T-cell (primary cell): ENCODE measurements around the gene DNAJA4. TPM values are rescaled to one million over a fixed set of nuclear protein-coding genes. Genes with fewer than 3 reads are reported as not detected.

Experiments
- ATAC-seq, 4 experiments: fragments of 200-7000 bp in 3 of 4; fragments of 150-1000 bp in 1 of 4; cut with Tn5 transposase; replicated peaks in 1 of 4; 1 replicate in 3 of 4; 2 replicates in 1 of 4; pipeline ENCODE4 v1.10.0; 2021; ENCODE audit warnings: moderate library complexity in 3 of 4, mild to moderate bottlenecking in 2 of 4, moderate number of reproducible peaks in 1 of 4
- CTCF ChIA-PET, 2 donors: fragments of 300-600 bp; sonication (Branson Sonifier 250); formaldehyde crosslinking; loops; one replicate each; lab custom pipeline; 2022; ENCODE audit warnings: antibody characterized with exemption in 2 of 2; lab: Charles Lee
- POLR2A ChIA-PET, 2 donors: fragments of 300-600 bp; sonication (Branson Sonifier 250); formaldehyde crosslinking; loops; one replicate each; lab custom pipeline; 2022; ENCODE audit warnings: antibody characterized with exemption in 2 of 2; lab: Charles Lee
- DNase-seq, 35 experiments: peaks; one replicate each; pipeline versions ENCODE4 v3.0.0 to v3.0.0-alpha.2; 2013 to 2023
- H3K27ac ChIP-seq: one replicate; pipeline ENCODE4 v1.5.1; 2013; ENCODE audit warnings: low read length
- H3K27me3 ChIP-seq, 2 experiments: replicated peaks in 1 of 2; 1 replicate in 1 of 2; 2 replicates in 1 of 2; pipeline versions ENCODE4 v1.6.1 to v1.7.0; 2013; ENCODE audit warnings: low read length in 1 of 2, mixed read lengths in 1 of 2; ENCODE audit not compliant: control insufficient read depth in 2 of 2, insufficient read depth in 2 of 2; ENCODE audit errors: extremely low read depth in 1 of 2
- H3K36me3 ChIP-seq, 2 donors: 1 replicate in 1 of 2; 2 replicates in 1 of 2; pipeline versions ENCODE4 v1.6.1 to v1.7.0; 2013; ENCODE audit warnings: low read length in 1 of 2; ENCODE audit not compliant: control insufficient read depth in 2 of 2, insufficient read depth in 1 of 2; ENCODE audit errors: extremely low read depth in 1 of 2
- H3K4me1 ChIP-seq, 2 experiments: 1 replicate in 1 of 2; 2 replicates in 1 of 2; pipeline versions ENCODE4 v1.6.1 to v1.7.0; 2013; ENCODE audit warnings: low read length in 2 of 2, mixed read lengths in 1 of 2; ENCODE audit not compliant: insufficient read depth in 2 of 2, control insufficient read depth in 1 of 2; ENCODE audit errors: extremely low read depth in 1 of 2
- H3K4me3 ChIP-seq, 2 donors: 1 replicate in 1 of 2; 2 replicates in 1 of 2; pipeline versions ENCODE4 v1.5.1 to v1.7.0; 2013; ENCODE audit warnings: mild to moderate bottlenecking in 2 of 2, low read length in 1 of 2, moderate library complexity in 1 of 2; ENCODE audit not compliant: control insufficient read depth in 1 of 2; ENCODE audit errors: extremely low read depth in 1 of 2
- H3K9me3 ChIP-seq: 2 replicates; pipeline ENCODE4 v1.7.0; 2013
- H3K27ac Mint-ChIP-seq, 2 donors: one replicate each; pipeline ENCODE4 v1.8.0; 2020 to 2021; ENCODE audit warnings: mild to moderate bottlenecking in 2 of 2, mixed read lengths in 2 of 2
- H3K27me3 Mint-ChIP-seq, 2 donors: one replicate each; pipeline ENCODE4 v1.8.0; 2021 to 2022; ENCODE audit warnings: mixed read lengths in 2 of 2
- H3K36me3 Mint-ChIP-seq: one replicate; pipeline ENCODE4 v1.8.0; 2021; ENCODE audit warnings: mixed read lengths
- H3K4me1 Mint-ChIP-seq, 3 donors: one replicate each; pipeline ENCODE4 v1.8.0; 2020 to 2022; ENCODE audit warnings: mixed read lengths in 3 of 3, mild to moderate bottlenecking in 1 of 3
- H3K4me3 Mint-ChIP-seq, 3 donors: one replicate each; pipeline ENCODE4 v1.8.0; 2020 to 2022; ENCODE audit warnings: mild to moderate bottlenecking in 3 of 3, mixed read lengths in 3 of 3, moderate library complexity in 3 of 3
- H3K9me3 Mint-ChIP-seq, 3 donors: one replicate each; pipeline ENCODE4 v1.8.0; 2020 to 2022; ENCODE audit warnings: mixed read lengths in 3 of 3
- WGBS: methylation state at CpG from one replicate; pipeline ENCODE4 v1.1.5; 2013; ENCODE audit warnings: missing lambda C conversion rate; ENCODE audit not compliant: insufficient coverage; 5-methylcytosine and 5-hydroxymethylcytosine counted together
- total RNA-seq, 35 experiments: library from RNA in 6 of 35; stranded (reverse) in 6 of 35; fragments of 120-200 nt in 1 of 35; gene quantifications; one replicate each; pipeline versions ENCODE4 v1.2.1 to v1.2.4 and lab custom pipeline; 2013 to 2026

Gene DNAJA4
- total RNA-seq, 5 donors from 2014 or later (not counting 1 experiment from before 2014, with no cell fraction given) = 29.0 to 50.4 (median 32.6) TPM

DNA sequence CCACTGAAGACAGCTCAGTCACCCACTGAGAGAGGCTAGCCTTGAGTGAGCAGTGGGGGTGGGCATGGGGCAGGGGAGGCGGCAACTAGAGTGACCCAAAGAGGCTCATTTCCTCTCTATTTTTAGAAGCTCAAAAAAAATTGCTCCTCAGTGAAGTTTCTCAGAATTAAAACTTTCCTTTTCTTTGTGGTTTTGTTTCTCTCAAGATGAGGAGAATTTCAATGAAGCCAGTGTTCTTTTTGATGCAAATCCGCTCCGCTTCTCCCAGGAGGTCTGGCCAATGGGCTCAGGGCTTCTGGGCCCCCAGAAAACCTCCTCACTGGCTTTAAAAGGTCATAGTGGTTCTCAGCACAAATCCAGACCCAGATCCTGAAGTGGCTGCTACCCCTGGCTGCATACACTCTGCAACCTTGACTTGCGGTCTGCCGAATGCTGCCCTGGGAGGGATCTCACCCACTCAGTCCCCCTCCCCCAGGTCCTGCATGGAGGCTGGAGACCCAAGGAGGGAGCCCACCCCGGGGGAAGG, 29.8 kb upstream of the DNAJA4 start, which contains the start of gene ACSBG1:
ACSBG1 (minus strand) TSS at position 51 of the 526 bp plus-strand sequence. CDS start 64 bp downstream, outside the sequence.
- ATAC-seq = no peak
- CTCF ChIA-PET = no interaction called here
- H3K4me1 Mint-ChIP-seq = peaks cover 0 to 2% (median 0%) of the 10 kb centered on the region in 3 donors
- no peak within 1 kb of the TSS for H3K4me3 Mint-ChIP-seq
- POLR2A ChIA-PET = no interaction called here
- H3K27ac Mint-ChIP-seq = no peak within 1 kb of the TSS
- 44% methylated on average over 4 of the region's 6 CpGs for WGBS
- no peaks in the 10 kb centered on the region for H3K4me1 ChIP-seq
- H3K9me3 ChIP-seq = no peaks in the 10 kb centered on the region
- H3K9me3 Mint-ChIP-seq = no peaks in the 10 kb centered on the region
- no peak for DNase-seq
- H3K27me3 ChIP-seq = peaks cover 0 to 16% of the 10 kb centered on the region in 2 experiments
- no peak within 1 kb of the TSS for H3K4me3 ChIP-seq
- H3K27ac ChIP-seq = no peak within 1 kb of the TSS
- H3K27me3 Mint-ChIP-seq = peaks cover 4 to 16% of the 10 kb centered on the region in 2 donors
- no peaks in the 10 kb centered on the region for H3K36me3 ChIP-seq
- H3K36me3 Mint-ChIP-seq = no peaks in the 10 kb centered on the region

GRCh38 chr15:78236491-78236890, 27.9 kb upstream of the DNAJA4 start:
- Histone ChIP-seq H3K27me3 (peaks cover 0 to 17% of the 10 kb centered on the region in 2 experiments), H3K9me3 (no peaks in the 10 kb centered on the region), H3K27ac (no peak overlapping the region), H3K36me3 (no peaks in the 10 kb centered on the region), H3K4me3 (no peak overlapping the region), H3K4me1 (peaks cover 0 to 4% of the 10 kb centered on the region in 2 experiments)
- Mint-ChIP-seq H3K27ac (no peak overlapping the region), H3K36me3 (no peaks in the 10 kb centered on the region), H3K4me1 (peaks cover 0 to 4% (median 2%) of the 10 kb centered on the region in 3 donors), H3K27me3 (peaks cover 4 to 16% of the 10 kb centered on the region in 2 donors), H3K4me3 (no peak overlapping the region), H3K9me3 (no peaks in the 10 kb centered on the region)
- POLR2A ChIA-PET = no interaction called here
- no peak for ATAC-seq
- CTCF ChIA-PET = interaction anchor here in 1 of 2 donors (0.6 kb wide), 1 partner anchor 46 kb away, joined by 3 read pairs; no protein-coding TSS in a partner anchor
- no peak for DNase-seq
- WGBS = 79% methylated on average over 5 of the region's 6 CpGs

DNA sequence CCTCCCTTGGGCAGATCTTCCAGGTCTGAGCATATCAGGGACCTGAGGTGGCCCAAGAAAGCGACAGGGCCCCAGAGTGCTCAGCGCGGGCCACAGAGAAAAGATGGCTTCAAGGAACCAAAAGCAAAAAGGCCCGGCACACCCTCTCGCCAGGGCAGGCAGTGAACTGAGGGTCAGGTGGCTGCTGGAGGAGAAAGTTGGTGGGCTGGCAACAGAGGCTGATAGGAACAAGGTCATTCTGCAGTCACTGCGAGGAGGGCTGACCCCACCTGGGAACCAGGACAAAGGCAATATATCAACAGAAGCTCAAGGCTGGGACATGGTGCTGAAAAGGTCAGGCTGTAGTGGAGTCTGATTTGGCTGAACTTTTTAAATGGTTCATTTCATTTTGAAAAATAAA, 27.2 kb upstream of the DNAJA4 start:
- H3K4me3 ChIP-seq = no peak overlapping the region
- peaks cover 0 to 4% (median 2%) of the 10 kb centered on the region in 3 donors for H3K4me1 Mint-ChIP-seq
- H3K27me3 Mint-ChIP-seq = peaks cover 4 to 16% of the 10 kb centered on the region in 2 donors
- no peaks in the 10 kb centered on the region for H3K9me3 Mint-ChIP-seq
- CTCF ChIA-PET = no interaction called here
- H3K4me3 Mint-ChIP-seq = no peak overlapping the region
- no peaks in the 10 kb centered on the region for H3K9me3 ChIP-seq
- DNase-seq (no peak), ATAC-seq (no peak)
- no peaks in the 10 kb centered on the region for H3K36me3 Mint-ChIP-seq
- H3K27ac ChIP-seq = no peak overlapping the region
- H3K27me3 ChIP-seq = peaks cover 0 to 17% of the 10 kb centered on the region in 2 experiments
- H3K4me1 ChIP-seq = peaks cover 0 to 4% of the 10 kb centered on the region in 2 experiments
- no peaks in the 10 kb centered on the region for H3K36me3 ChIP-seq
- POLR2A ChIA-PET = no interaction called here
- WGBS = 71% methylated on average over 5 of the region's 6 CpGs
- H3K27ac Mint-ChIP-seq = no peak overlapping the region

GRCh38 chr15:78239811-78240210, 24.6 kb upstream of the DNAJA4 start:
- no peak overlapping the region for H3K27ac Mint-ChIP-seq
- H3K9me3 ChIP-seq = no peaks in the 10 kb centered on the region
- no peak overlapping the region for H3K27ac ChIP-seq
- H3K4me1 ChIP-seq = peaks cover 0 to 4% of the 10 kb centered on the region in 2 experiments
- no peak for DNase-seq
- ATAC-seq = no peak
- H3K4me1 Mint-ChIP-seq = peaks cover 0 to 2% (median 2%) of the 10 kb centered on the region in 3 donors
- H3K4me3 Mint-ChIP-seq = no peak overlapping the region
- WGBS = 94% methylated on average over 2 of the region's 5 CpGs
- H3K27me3 Mint-ChIP-seq = peaks cover 3 to 4% of the 10 kb centered on the region in 2 donors
- H3K36me3 Mint-ChIP-seq = no peaks in the 10 kb centered on the region
- no peaks in the 10 kb centered on the region for H3K9me3 Mint-ChIP-seq
- peaks cover 0 to 9% of the 10 kb centered on the region in 2 experiments for H3K27me3 ChIP-seq
- CTCF ChIA-PET = interaction anchor here (0.6 to 3.7 kb wide), 12 partner anchors 16 to 334 kb away, joined by 3 to 39 read pairs (median 4); no protein-coding TSS in a partner anchor
- POLR2A ChIA-PET = no interaction called here
- no peak overlapping the region for H3K4me3 ChIP-seq
- no peaks in the 10 kb centered on the region for H3K36me3 ChIP-seq

GRCh38 chr15:78241017-78241416, 23.3 kb upstream of the DNAJA4 start:
- ChIA-PET POLR2A (interaction anchor here in 1 of 2 donors (0.7 kb wide), 1 partner anchor 13 kb away, joined by 12 read pairs; no protein-coding TSS in a partner anchor), CTCF (interaction anchor here (0.6 to 3.7 kb wide), 9 partner anchors 17 to 301 kb away, joined by 3 to 39 read pairs (median 3); no protein-coding TSS in a partner anchor)
- no peaks in the 10 kb centered on the region for H3K36me3 ChIP-seq
- peaks cover 2 to 3% of the 10 kb centered on the region in 2 donors for H3K27me3 Mint-ChIP-seq
- DNase-seq (peak; percentile 46 to 86 (median 75)), ATAC-seq (peak; percentile 88 to 97 (median 94))
- no peaks in the 10 kb centered on the region for H3K36me3 Mint-ChIP-seq
- no peak overlapping the region for H3K4me3 Mint-ChIP-seq
- H3K9me3 Mint-ChIP-seq = no peaks in the 10 kb centered on the region
- peak overlapping the region in 1 of 2 donors; percentile 22 for H3K27ac Mint-ChIP-seq
- H3K4me3 ChIP-seq = no peak overlapping the region
- no peak overlapping the region for H3K27ac ChIP-seq
- H3K4me1 ChIP-seq = peaks cover 0 to 4% of the 10 kb centered on the region in 2 experiments
- peaks cover 0 to 2% (median 2%) of the 10 kb centered on the region in 3 donors for H3K4me1 Mint-ChIP-seq
- no peaks in the 10 kb centered on the region for H3K9me3 ChIP-seq
- H3K27me3 ChIP-seq = peaks cover 0 to 8% of the 10 kb centered on the region in 2 experiments
- 11% methylated on average over 5 of the region's 12 CpGs for WGBS

DNA sequence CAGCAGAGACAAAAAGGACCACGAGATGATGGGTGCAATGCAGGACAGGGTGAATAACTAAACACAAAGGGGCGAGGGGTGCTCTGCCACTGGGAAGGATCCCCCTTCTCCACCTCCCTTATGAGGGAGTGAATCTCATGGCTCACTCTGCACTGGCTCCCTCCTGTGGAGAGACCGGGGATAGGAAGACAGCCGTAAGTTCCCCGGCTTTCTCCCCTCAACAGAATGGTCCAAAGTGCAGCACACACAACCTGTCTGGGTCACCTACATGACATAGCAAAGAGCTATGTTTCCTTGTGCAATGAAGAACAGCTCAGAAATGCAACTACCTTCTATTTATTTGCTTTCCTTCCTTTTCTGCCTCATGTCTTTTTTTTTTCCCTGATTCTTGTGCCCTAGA, 22.2 kb upstream of the DNAJA4 start:
- POLR2A ChIA-PET = interaction anchor here in 1 of 2 donors (1.2 kb wide), 1 partner anchor 22 kb away, joined by 6 read pairs; the partner anchor contains the start of gene DNAJA4
- peak in 2 of 35 experiments; percentile 11 to 20 for DNase-seq

More for the DNA sequence above, 22.2 kb upstream of the DNAJA4 start:
- no peaks in the 10 kb centered on the region for H3K9me3 ChIP-seq
- no peak overlapping the region for H3K4me3 ChIP-seq
- Mint-ChIP-seq H3K4me3 (no peak overlapping the region), H3K9me3 (no peaks in the 10 kb centered on the region), H3K27ac (no peak overlapping the region), H3K4me1 (peaks cover 0 to 2% (median 2%) of the 10 kb centered on the region in 3 donors), H3K36me3 (no peaks in the 10 kb centered on the region), H3K27me3 (peaks cover 2 to 3% of the 10 kb centered on the region in 2 donors)
- H3K27me3 ChIP-seq = peaks cover 0 to 8% of the 10 kb centered on the region in 2 experiments
- peaks cover 0 to 4% of the 10 kb centered on the region in 2 experiments for H3K4me1 ChIP-seq
- H3K27ac ChIP-seq = no peak overlapping the region
- CTCF ChIA-PET = interaction anchor here (0.7 to 3.7 kb wide), 4 partner anchors 129 to 237 kb away, joined by 3 to 39 read pairs (median 5); no protein-coding TSS in a partner anchor
- no peak for ATAC-seq
- 65% methylated on average over 3 of the region's 5 CpGs for WGBS
- H3K36me3 ChIP-seq = no peaks in the 10 kb centered on the region
